ENCODE results near the gene EEF1A2. TPM values are rescaled to one million over a fixed set of nuclear protein-coding genes. Genes with fewer than 3 reads are reported as not detected.
"Not testable (repeated sequence)": the region's sequence is repeated elsewhere in the genome, so short reads cannot be mapped to it uniquely, and the experiment has no call there.

The EEF1A2 gene
- total RNA-seq, 1 experiment from 2014 or later: 32.0 TPM

DNA sequence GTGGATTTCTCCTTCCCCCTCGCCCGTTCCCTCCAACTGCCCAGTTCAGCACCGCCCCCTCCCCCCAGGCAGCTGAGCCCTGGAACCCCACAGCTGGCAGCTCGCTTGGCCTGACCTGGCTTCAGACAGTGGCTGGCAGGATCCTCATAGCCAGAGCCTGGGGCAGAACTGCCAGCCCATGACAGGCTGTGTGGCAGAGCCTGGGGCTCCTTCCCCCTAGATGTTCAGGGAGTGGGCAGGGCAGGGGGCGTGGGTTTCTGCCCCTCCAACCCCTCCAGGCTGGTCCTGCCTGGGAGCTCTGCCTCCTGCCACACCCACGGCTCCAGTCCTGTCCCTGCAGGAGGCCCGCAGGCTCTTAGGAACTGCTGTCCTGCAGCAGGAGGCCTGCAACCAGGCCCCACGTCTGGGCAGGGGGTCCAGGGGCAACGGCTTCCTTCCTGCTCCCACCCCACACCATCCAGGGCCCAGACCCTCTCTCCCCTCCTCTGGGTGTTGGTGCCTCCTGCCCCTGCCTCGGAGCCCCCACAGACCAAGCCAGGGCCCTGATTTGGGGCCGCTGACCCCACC is 16.8 kb downstream of the EEF1A2 start:
- Histone ChIP-seq H3K4me3 (ENCODE audit: low read depth, low read length) (no peak overlapping the region), H3K4me1 (0 out of 2 replicates have a peak, but pooled peaks cover 5% of the 10 kb centered on the region), H3K9me3 (no peaks in the 10 kb centered on the region), H3K36me3 (ENCODE audit: control insufficient read depth, insufficient read depth, low read length) (no peaks in the 10 kb centered on the region), H3K27me3 (replicated peaks; ENCODE audit: control insufficient read depth, insufficient read depth, low read length) (peaks cover 2% of the 10 kb centered on the region; the same call in 1 of the 2 replicates)
- intact Hi-C loops (cut with micrococcal nuclease; ENCODE audit: unreplicated experiment): loop anchor here (10.0 kb wide), 1 partner anchor 177 kb away; no protein-coding TSS in a partner anchor
- Mint-ChIP-seq H3K4me3 (ENCODE audit: unreplicated experiment) (no peak overlapping the region), H3K27me3 (ENCODE audit: insufficient read depth, unreplicated experiment) (peaks cover 31% of the 10 kb centered on the region), H3K9me3 (ENCODE audit: unreplicated experiment) (no peaks in the 10 kb centered on the region), H3K4me1 (ENCODE audit: low read depth, unreplicated experiment) (no peaks in the 10 kb centered on the region), H3K27ac (ENCODE audit: unreplicated experiment) (no peak overlapping the region), H3K36me3 (ENCODE audit: insufficient read depth, unreplicated experiment) (no peaks in the 10 kb centered on the region)
- no TSS peak for BruUV-seq (replicated peaks)
- DNase-seq: no peak
- TF ChIP-seq, protein P1, sequence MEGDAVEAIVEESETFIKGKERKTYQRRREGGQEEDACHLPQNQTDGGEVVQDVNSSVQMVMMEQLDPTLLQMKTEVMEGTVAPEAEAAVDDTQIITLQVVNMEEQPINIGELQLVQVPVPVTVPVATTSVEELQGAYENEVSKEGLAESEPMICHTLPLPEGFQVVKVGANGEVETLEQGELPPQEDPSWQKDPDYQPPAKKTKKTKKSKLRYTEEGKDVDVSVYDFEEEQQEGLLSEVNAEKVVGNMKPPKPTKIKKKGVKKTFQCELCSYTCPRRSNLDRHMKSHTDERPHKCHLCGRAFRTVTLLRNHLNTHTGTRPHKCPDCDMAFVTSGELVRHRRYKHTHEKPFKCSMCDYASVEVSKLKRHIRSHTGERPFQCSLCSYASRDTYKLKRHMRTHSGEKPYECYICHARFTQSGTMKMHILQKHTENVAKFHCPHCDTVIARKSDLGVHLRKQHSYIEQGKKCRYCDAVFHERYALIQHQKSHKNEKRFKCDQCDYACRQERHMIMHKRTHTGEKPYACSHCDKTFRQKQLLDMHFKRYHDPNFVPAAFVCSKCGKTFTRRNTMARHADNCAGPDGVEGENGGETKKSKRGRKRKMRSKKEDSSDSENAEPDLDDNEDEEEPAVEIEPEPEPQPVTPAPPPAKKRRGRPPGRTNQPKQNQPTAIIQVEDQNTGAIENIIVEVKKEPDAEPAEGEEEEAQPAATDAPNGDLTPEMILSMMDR (IDR thresholded peaks at IDR 0.05; ENCODE audit: insufficient read depth in 1 of 2, low read depth in 1 of 2, low read length in 1 of 2, severe bottlenecking in 1 of 2, unreplicated experiment in 1 of 2): no peak
- ChIA-PET CTCF (interaction anchor here (0.6 kb wide), 1 partner anchor 12 kb away, joined by 3 read pairs; no protein-coding TSS in a partner anchor), POLR2A (no interaction called here)

DNA sequence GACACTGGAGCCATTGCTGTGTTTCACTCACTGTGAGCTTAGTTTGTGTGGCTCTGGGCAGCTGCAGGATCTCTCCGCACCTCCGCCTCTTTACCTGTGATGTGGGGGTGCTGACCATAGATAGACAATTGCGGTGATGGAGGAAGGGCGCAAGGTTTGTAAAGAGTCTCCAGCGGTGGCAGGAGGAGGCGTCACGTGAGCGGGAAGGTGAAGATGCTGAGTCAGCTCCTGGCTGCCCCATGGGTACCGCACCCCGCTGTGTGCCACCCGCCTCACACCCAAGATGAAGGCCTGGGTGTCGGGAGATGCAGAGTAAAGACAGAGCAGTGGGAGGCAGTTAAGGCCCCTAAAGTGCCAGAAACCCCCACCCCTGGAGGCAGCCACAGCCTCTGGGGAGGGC is 17.4 kb downstream of the EEF1A2 start:
- Mint-ChIP-seq H3K4me3 (ENCODE audit: unreplicated experiment) (no peak overlapping the region), H3K9me3 (ENCODE audit: unreplicated experiment) (no peaks in the 10 kb centered on the region), H3K36me3 (ENCODE audit: insufficient read depth, unreplicated experiment) (no peaks in the 10 kb centered on the region), H3K4me1 (ENCODE audit: low read depth, unreplicated experiment) (no peaks in the 10 kb centered on the region), H3K27ac (ENCODE audit: unreplicated experiment) (no peak overlapping the region), H3K27me3 (ENCODE audit: insufficient read depth, unreplicated experiment) (peaks cover 35% of the 10 kb centered on the region)
- H3K9me3 ChIP-seq: no peaks in the 10 kb centered on the region
- TF ChIP-seq, protein P1 (IDR thresholded peaks at IDR 0.05; ENCODE audit: insufficient read depth in 1 of 2, low read depth in 1 of 2, low read length in 1 of 2, severe bottlenecking in 1 of 2, unreplicated experiment in 1 of 2): no peak
- H3K27me3 ChIP-seq (replicated peaks; ENCODE audit: control insufficient read depth, insufficient read depth, low read length): peaks cover 2% of the 10 kb centered on the region
- POLR2A ChIA-PET: no interaction called here
- intact Hi-C loops (cut with micrococcal nuclease; ENCODE audit: unreplicated experiment): loop anchor here (10.0 kb wide), 1 partner anchor 177 kb away; no protein-coding TSS in a partner anchor
- BruUV-seq (replicated peaks): no TSS peak
- DNase-seq: no peak
- 0 out of 2 replicates have a peak, but pooled peaks cover 5% of the 10 kb centered on the region for H3K4me1 ChIP-seq
- CTCF ChIA-PET: interaction anchor here (0.6 kb wide), 1 partner anchor 11 kb away, joined by 3 read pairs; no protein-coding TSS in a partner anchor
- no peak overlapping the region for H3K4me3 ChIP-seq (ENCODE audit: low read depth, low read length)
- H3K36me3 ChIP-seq (ENCODE audit: control insufficient read depth, insufficient read depth, low read length): no peaks in the 10 kb centered on the region

DNA sequence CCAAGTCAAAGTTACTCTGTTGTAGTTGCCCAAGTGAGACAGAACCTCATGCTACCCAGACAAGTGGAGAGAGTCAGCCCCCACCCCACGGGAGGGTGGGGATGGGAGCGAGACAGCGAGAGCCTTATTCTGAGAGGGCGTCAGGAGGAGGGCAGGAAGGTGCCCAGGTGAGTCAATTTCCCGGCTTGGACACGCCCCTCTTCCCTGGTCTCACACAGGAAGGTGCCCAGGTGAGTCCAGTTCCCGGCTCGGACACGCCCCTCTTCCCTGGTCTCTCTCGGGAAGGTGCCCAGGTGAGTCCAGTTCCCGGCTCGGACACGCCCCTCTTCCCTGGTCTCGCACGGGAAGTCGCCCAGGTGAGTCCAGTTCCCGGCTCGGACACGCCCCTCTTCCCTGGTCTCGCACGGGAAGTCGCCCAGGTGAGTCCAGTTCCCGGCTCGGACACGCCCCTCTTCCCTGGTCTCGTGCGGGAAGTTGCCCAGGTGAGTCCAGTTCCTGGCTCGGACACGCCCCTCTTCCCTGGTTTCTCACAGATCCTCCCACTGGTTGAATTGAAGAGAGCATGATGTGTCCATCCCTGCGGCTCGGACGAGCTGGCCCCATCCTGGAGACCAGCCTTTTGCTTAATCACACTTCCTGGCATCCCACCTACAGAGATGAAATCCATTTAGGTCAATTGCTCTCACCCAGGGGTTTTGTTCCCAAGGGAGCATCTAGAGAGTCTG is 19.0 kb downstream of the EEF1A2 start:
- BruUV-seq (replicated peaks); H3K36me3 ChIP-seq (ENCODE audit: control insufficient read depth, insufficient read depth, low read length); H3K4me1 ChIP-seq; CTCF ChIA-PET; H3K4me3 ChIP-seq (ENCODE audit: low read depth, low read length); H3K9me3 Mint-ChIP-seq (ENCODE audit: unreplicated experiment); H3K4me3 Mint-ChIP-seq (ENCODE audit: unreplicated experiment); DNase-seq; H3K27ac Mint-ChIP-seq (ENCODE audit: unreplicated experiment); H3K4me1 Mint-ChIP-seq (ENCODE audit: low read depth, unreplicated experiment); H3K27me3 ChIP-seq (replicated peaks; ENCODE audit: control insufficient read depth, insufficient read depth, low read length); H3K36me3 Mint-ChIP-seq (ENCODE audit: insufficient read depth, unreplicated experiment); H3K9me3 ChIP-seq: not testable (repeated sequence)
- peaks cover 44% of the 10 kb centered on the region for H3K27me3 Mint-ChIP-seq (ENCODE audit: insufficient read depth, unreplicated experiment)
- intact Hi-C loops (cut with micrococcal nuclease; ENCODE audit: unreplicated experiment): loop anchor here (10.0 kb wide), 1 partner anchor 175 kb away; no protein-coding TSS in a partner anchor
- POLR2A ChIA-PET: interaction anchor here (0.7 kb wide), 1 partner anchor 43 kb away, joined by 3 read pairs; no protein-coding TSS in a partner anchor

Data from Caco-2 (cell line).